Right ventricle myocardium inferior (tissue), 1 donor: ENCODE measurements around the gene PSMA6. TPM values are rescaled to one million over a fixed set of nuclear protein-coding genes. Genes with fewer than 3 reads are reported as not detected.
A peak's percentile ranks its signal among the peaks of the same experiment; 100 is the strongest.
"Not testable (repeated sequence)": the region's sequence is repeated elsewhere in the genome, so short reads cannot be mapped to it uniquely, and the experiment has no call there.

ENCODE experiments used
- ATAC-seq: fragments of 200-7000 bp; cut with Tn5 transposase; one replicate; pipeline ENCODE4 v1.9.1; 2020; ENCODE audit warnings: mild to moderate bottlenecking, moderate library complexity
- DNase-seq: peaks from one replicate; pipeline ENCODE4 v3.0.0; 2021; ENCODE audit errors: missing footprints
- intact Hi-C: fragments of 100-400 bp; cut with DNase I; formaldehyde crosslinking; loops from one replicate; pipeline ENCODE4 v1.11.0; 2022
- total RNA-seq: library from RNA; stranded (reverse); fragmentation: NEBNext Ultra II Directional; extraction: Animal tissue kit (Norgen Biotek cat#: 25700); gene quantifications from one replicate; pipeline ENCODE4 v1.2.1, GENCODE V29; 2021
- donor health status: DM: no; HTN: yes; CAD: no; lungs with severe emphysema.

PSMA6 gene
- total RNA-seq, 1 donor from 2014 or later, result 195 TPM

DNA sequence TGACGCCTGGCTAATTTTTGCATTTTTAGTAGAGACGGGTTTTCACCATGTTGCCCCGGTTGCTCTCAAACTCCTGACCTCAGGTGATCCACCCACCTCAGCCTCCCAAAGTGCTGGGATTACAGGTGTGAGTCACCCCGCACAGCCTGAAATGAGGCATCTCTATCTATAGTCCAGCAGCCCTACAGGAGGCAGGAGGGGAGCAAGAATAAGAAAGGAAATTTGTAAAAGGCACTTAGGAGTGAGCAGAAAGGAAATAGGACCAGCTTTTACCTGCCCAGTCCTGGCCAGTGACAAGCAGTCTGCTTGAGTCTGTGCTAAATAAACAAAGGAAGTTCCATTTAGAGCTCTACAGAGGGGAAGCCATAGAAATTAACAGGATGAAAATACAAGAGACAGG is 15.0 kb upstream of the PSMA6 start:
- intact Hi-C loops, result no loop called here
- no peak for ATAC-seq
- no peak for DNase-seq

DNA sequence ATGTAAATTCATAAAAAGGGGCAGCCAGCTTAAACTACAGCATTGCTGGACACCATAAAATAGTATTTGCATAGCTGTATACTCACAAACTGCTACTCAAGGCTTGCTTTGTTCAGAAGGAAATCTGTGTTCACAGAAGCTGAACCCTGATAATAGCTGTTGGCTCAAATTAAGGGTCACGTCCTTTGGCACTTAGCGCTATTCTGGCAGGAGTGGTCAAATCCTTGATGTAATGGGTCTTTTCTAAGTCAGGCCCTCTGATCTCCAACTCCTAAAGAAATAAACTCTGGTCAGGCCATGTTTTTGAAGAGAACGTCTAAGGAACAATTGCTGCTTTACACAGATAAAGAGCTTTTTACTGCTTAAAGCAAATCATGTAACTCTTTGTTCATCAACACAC is 12.8 kb upstream of the PSMA6 start:
- intact Hi-C loops, result no loop called here
- DNase-seq (no peak), ATAC-seq (no peak)

GRCh38 chr14:35281341-35281740 is 10.8 kb upstream of the PSMA6 start:
- ATAC-seq (no peak), DNase-seq (no peak)
- intact Hi-C loops, result no loop called here

DNA sequence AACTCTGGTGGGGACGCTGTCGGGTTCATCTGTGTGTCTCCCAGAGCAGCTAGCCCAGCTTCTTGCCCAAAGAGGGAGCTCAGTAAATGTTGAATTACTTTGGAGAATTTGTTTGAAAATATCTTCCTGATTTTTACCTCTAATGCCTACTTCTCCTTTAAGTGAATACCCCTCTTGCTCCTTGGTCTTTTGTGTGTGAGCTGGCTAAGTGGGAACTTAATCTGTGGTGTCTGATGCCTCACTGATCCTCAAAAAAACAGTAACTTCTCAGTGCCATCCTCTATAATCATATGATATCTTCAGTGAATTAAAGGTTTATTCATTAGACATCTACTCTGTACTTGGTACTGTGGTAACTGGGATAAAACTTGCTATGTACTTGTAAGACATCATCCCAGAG is 7.7 kb upstream of the PSMA6 start:
- ATAC-seq (no peak), DNase-seq (no peak)
- intact Hi-C loops, result no loop called here

GRCh38 chr14:35285168-35286002 is 6.8 kb upstream of the PSMA6 start:
- intact Hi-C loops, result no loop called here
- DNase-seq (no peak), ATAC-seq (peak; percentile 53)

DNA sequence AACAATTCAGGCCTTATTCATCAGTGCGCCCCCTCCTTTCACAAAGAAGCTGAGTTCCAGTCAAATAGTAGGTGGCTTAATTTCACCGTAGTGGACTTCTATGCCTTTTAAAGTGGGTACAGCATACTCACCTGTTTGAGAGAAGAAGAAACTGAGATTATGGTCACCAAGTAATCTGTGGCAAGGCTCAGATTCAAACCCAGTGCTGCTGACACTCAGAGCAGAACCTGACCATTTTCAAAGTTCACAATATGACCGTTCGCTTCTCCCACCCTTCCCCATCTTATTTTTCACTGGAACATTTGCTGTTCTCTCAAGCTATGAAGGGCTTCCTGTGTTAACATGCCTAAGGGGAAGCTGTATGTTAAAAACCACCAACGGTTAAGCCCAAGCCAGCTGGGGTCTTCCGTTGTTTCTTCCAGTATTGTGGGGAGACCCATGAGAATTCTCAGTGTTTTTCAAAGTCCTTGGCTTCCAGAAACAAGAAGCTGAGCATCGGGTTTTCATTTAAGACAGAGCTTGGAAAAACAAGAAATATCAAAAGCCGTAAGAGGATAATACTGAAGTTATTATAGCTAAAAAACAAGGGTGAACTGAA is 6.1 kb upstream of the PSMA6 start:
- ATAC-seq (no peak), DNase-seq (no peak)
- intact Hi-C loops, result no loop called here

- intact Hi-C loops, result no loop called here
- DNase-seq, result no peak
- ATAC-seq, result no peak
Measured at GRCh38 chr14:35286707-35287106, 5.5 kb upstream of the PSMA6 start.

- intact Hi-C loops, result no loop called here
- ATAC-seq (no peak), DNase-seq (no peak)
Measured at GRCh38 chr14:35287431-35288013, 4.7 kb upstream of the PSMA6 start.

DNA sequence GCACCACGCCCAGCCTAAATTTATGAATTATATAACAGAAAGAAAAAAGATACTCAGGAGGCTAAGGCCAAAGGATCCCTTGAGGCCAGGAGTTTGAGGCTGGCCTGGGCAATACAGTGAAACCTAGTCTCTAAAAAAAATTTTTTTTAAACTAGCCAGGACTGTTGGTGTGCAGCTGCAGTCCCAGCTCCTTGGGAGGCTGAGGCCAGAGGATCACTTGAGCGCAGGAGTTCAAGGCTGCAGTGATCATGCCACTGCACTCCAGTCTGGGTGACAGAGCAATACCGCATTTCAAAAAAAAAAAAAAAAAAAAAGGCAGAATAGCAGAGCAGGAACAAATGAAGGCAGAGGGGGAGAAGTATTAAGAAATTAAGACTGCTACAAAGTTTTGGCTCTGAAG is 2.6 kb upstream of the PSMA6 start:
- intact Hi-C loops, result loop anchor here (5.0 kb wide), 2 partner anchors 98 to 167 kb away; partner anchors contain the start of genes PPP2R3C and PRORP
- ATAC-seq (no peak), DNase-seq (no peak)

GRCh38 chr14:35292770-35293561 is 784 bp downstream of the PSMA6 start:
- ATAC-seq (no peak), DNase-seq (no peak)
- intact Hi-C loops, result loop anchor here (1.0 to 5.0 kb wide), 4 partner anchors 48 to 171 kb away; partner anchors contain the start of genes PPP2R3C and PRORP

- intact Hi-C loops, result loop anchor here (5.0 kb wide), 1 partner anchor 664 kb away; the partner anchor contains the start of gene SNX6
- ATAC-seq (no peak), DNase-seq (no peak)
Measured at GRCh38 chr14:35295845-35296161, 3.6 kb downstream of the PSMA6 start.

DNA sequence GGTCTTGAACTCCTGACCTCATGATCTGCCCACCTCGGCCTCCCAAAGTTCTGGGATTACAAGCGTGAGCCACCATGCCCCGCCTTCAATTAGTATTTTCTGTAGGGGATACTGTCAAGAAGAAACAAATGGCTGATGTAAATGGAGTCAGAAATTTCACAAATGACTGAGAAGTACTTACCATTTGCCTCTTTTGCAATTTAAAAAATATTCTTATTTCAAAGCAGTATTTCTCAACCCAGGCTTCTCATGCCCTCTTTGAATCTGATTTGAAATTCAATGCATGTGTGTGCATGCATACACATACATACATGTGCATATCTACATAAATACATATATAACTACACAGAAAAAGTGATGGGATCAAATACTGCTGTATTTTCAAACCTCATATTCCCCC is 4.4 kb downstream of the PSMA6 start:
- no peak for ATAC-seq
- no peak for DNase-seq
- intact Hi-C loops, result loop anchor here (5.0 kb wide), 1 partner anchor 664 kb away; the partner anchor contains the start of gene SNX6

DNA sequence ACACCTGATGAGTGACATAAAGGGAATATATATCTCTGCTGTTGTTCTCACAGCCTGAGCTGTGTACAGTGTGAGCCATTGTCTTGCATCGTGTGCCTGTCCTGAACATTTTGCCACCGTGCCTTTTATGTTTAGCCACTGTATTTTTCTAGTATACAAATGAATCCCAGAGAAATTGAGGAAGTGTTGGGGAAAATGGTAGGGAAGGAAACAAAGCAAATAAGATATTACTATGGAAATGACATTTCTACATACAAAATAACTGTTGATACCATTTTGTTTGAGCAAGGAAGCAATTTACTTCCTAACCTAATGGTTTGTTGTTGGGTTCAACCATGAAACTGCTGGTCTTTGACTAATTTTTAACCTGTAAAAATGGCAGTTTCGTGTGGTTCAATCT is 5.5 kb downstream of the PSMA6 start:
- ATAC-seq (no peak), DNase-seq (no peak)
- intact Hi-C loops, result loop anchor here (5.0 kb wide), 1 partner anchor 665 kb away; the partner anchor contains the start of gene SNX6

DNA sequence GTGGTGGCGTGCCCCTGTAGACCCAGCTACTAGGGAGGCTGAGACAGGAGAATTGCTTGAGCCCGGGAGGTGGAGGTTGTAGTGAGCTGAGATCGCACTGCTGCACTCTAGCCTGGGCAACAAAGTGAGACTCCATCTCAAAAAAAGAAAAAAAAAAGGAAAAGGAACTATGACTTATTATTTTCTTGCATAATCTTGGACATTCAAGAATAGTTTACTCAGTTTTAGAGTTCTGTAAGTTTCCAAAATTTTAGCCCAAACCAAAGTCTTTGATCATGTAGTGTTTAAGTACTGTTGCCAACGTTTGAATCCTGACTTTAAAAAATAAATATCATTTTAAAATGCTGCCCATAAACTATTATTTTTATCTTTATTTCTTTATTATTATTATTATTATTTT is 6.2 kb downstream of the PSMA6 start:
- intact Hi-C loops, result loop anchor here (5.0 kb wide), 1 partner anchor 666 kb away; the partner anchor contains the start of gene SNX6
- DNase-seq, result no peak
- no peak for ATAC-seq

GRCh38 chr14:35299708-35300107 is 7.5 kb downstream of the PSMA6 start:
- intact Hi-C loops, result loop anchor here (5.0 kb wide), 1 partner anchor 667 kb away; the partner anchor contains the start of gene SNX6
- ATAC-seq, result no peak

GRCh38 chr14:35300228-35300627 is 8.0 kb downstream of the PSMA6 start:
- ATAC-seq (no peak), DNase-seq (no peak)
- intact Hi-C loops, result no loop called here

More at GRCh38 chr14:35299708-35300107, 7.5 kb downstream of the PSMA6 start:
- no peak for DNase-seq

DNA sequence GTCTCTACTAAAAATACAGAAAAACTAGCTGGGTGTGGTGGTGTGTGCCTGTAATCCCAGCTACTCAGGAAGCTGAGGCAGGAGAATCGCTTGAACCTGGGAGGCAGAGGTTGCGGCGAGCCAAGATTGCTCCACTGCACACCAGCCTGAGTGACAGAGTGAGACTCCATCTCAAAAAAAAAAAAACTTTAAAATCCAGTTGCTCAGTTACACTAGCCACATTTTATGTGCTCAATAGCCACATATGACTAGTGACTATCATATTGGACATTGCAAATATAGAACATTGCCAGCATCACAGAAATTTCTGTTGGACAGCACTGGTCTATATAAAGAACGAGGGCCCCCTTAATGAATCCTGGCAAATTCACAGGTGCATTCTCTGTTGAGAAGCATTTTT is 9.2 kb downstream of the PSMA6 start:
- not testable (repeated sequence) for ATAC-seq

GRCh38 chr14:35301735-35302528 is 9.8 kb downstream of the PSMA6 start:
- ATAC-seq (no peak), DNase-seq (no peak)
- intact Hi-C loops, result no loop called here

More for the DNA sequence above, 9.2 kb downstream of the PSMA6 start:
- intact Hi-C loops, DNase-seq: not testable (repeated sequence)
